Heart left ventricle (tissue), 16 donors: ENCODE measurements around the gene RUSF1. TPM values are rescaled to one million over a fixed set of nuclear protein-coding genes. Genes with fewer than 3 reads are reported as not detected.
"Not testable (repeated sequence)": the region's sequence is repeated elsewhere in the genome, so short reads cannot be mapped to it uniquely, and the experiment has no call there.

ENCODE experiments used
- ATAC-seq, 4 donors: fragments of 200-7000 bp; cut with Tn5 transposase; one replicate each; pipeline ENCODE4 v1.9.1; 2020 to 2022; ENCODE audit warnings: moderate library complexity in 4 of 4, mild to moderate bottlenecking in 3 of 4, moderate number of reproducible peaks in 1 of 4
- DNase-seq, 5 donors: peaks; one replicate each; pipeline ENCODE4 v3.0.0-alpha.2; 2020
- H3K27ac ChIP-seq, 12 donors: fragments of 200-600 bp; sonication (generic) in 4 of 12; one replicate each; pipeline versions ENCODE4 v1.5.0 to v1.8.0; 2016 to 2022; ENCODE audit warnings: mild to moderate bottlenecking in 2 of 12
- H3K27me3 ChIP-seq, 9 donors: fragments of 200-600 bp; sonication (generic) in 2 of 9; one replicate each; pipeline versions ENCODE4 v1.5.1 to v1.8.0; 2016 to 2022; ENCODE audit warnings: mild to moderate bottlenecking in 3 of 9
- H3K36me3 ChIP-seq, 9 donors: fragments of 200-600 bp; sonication (generic) in 2 of 9; one replicate each; pipeline versions ENCODE4 v1.5.0 to v1.8.0; 2018 to 2022; ENCODE audit warnings: mild to moderate bottlenecking in 2 of 9
- H3K4me1 ChIP-seq, 12 donors: fragments of 200-600 bp; sonication (generic) in 4 of 12; one replicate each; pipeline versions ENCODE4 v1.5.0 to v1.8.0; 2016 to 2022; ENCODE audit warnings: mild to moderate bottlenecking in 3 of 12
- H3K4me3 ChIP-seq, 12 donors: fragments of 200-600 bp; sonication (generic) in 4 of 12; one replicate each; pipeline versions ENCODE4 v1.5.0 to v1.8.0; 2017 to 2022; ENCODE audit warnings: mild to moderate bottlenecking in 9 of 12, moderate library complexity in 4 of 12
- H3K9me3 ChIP-seq, 12 donors: fragments of 200-600 bp; sonication (generic) in 4 of 12; one replicate each; pipeline versions ENCODE4 v1.5.0 to v1.8.0; 2016 to 2022; ENCODE audit warnings: mild to moderate bottlenecking in 1 of 12
- POLR2A ChIP-seq, 2 donors: fragments of 450-650 bp; IDR thresholded peaks; one replicate each; pipeline ENCODE4 v1.6.1; 2017; ENCODE audit warnings: antibody characterized with exemption in 2 of 2, mild to moderate bottlenecking in 2 of 2, moderate library complexity in 2 of 2
- WGBS, 4 donors: extraction: QIAGEN DNeasy Blood & Tissue Kit in 2 of 4; methylation state at CpG; one replicate each; pipeline versions ENCODE4 v1.1.5 to v1.1.7; 2013 to 2018; 5-methylcytosine and 5-hydroxymethylcytosine counted together
- intact Hi-C, 10 donors: fragments of 100-400 bp; cut with DNase I; formaldehyde crosslinking; loops; one replicate each; pipeline versions ENCODE4 v1.11.1 to v1.14.2; 2022
- polyA plus RNA-seq, 2 donors: library from polyadenylated mRNA; stranded (reverse); fragments of 200-250 nt; gene quantifications; one replicate each; pipeline ENCODE4 v1.2.3, GENCODE V29; 2013
- total RNA-seq, 9 donors: library from RNA; depleted of rRNA in 2 of 9; stranded (reverse); fragments of >200 nt in 2 of 9; fragmentation: NEBNext Ultra II Directional in 3 of 9; extraction: Animal tissue kit (Norgen Biotek cat#: 25700) in 3 of 9; gene quantifications; one replicate each; pipeline versions ENCODE4 v1.1.0 to v1.2.4, GENCODE V29; 2016 to 2023
- TF ChIP-seq, protein P1 (sequence below), 12 donors: fragments of 200-600 bp; sonication (generic) in 4 of 12; IDR thresholded peaks; one replicate each; pipeline versions ENCODE4 v1.5.0 to v1.8.0; 2018 to 2022; ENCODE audit warnings: antibody characterized with exemption in 12 of 12, mild to moderate bottlenecking in 5 of 12
- donor health status: ischemic (EF 13 %, LVEDD 7.1; RV severe dilation, severe dysfunction).
- donor health status: healthy with polysubstance abuse.
- donor health status: DM: no; HTN: yes; CAD: no.
- donor health status: DM: no; HTN: no; CAD: no.
- donor health status: ischemic (EF 25% LVEDD 6.9; RV normal size, moderate dysfunction).
- donor health status: ischemic (EF 25% LVEDD 5.7; RV mildly dilated, moderate dysfunction).
- donor health status: healthy.
- donor health status: DM: yes; HTN: yes; CAD: no.
- donor health status: ischemic (EF 35%, LVEDD 5.7; RV mildly dilated, moderate dysfunction).
- donor health status: nonischemic (EF 11% LVEDD 7.7; RV severe dilation, severe dysfunction).
- donor health status: DM: yes; HTN: yes; CAD: no.
- donor health status: PGD.
- donor health status: ischemic (EF 29% LVEDD 5.4; RV normal size, mild dysfunction).
- donor health status: nonischemic (EF 23%, LVEDD 6.1; RV moderate dilation, normal function).

RUSF1 gene
- total and polyA plus RNA-seq, 11 donors: 17.8 to 32.5 (median 22.4) TPM

DNA sequence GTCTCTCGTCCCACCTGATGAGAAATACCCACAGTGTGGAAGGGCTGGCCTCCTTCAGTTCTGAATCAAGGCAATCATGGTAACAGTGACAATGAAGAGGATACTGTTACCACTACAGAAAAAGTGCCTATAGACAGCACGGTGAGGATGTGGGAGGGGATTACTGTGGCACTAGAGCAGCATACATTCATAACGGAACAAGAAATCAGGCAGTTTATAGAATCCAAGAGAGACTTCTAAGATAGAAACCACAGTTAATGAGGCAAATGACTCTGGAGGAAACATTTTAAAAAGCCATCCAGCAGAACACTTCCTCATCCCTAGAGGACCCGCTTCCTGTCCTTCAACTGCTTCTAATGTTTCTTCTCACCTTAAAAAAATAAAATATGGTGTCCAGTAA, 2.7 kb downstream of the RUSF1 start:
- no peaks in the 10 kb centered on the region for H3K9me3 ChIP-seq
- peak overlapping the region in 1 of 12 donors; percentile 61 for H3K27ac ChIP-seq
- peaks cover 4 to 73% (median 49%) of the 10 kb centered on the region in 12 donors for H3K4me1 ChIP-seq
- intact Hi-C loops: loop anchor here in 6 of 10 donors (5.0 to 10.0 kb wide), 7 partner anchors 33 to 369 kb away; partner anchors contain the start of genes ARMC5 (in 2 of the 6), TGFB1I1 (in 2 of the 6) and ZNF267 (in 2 of the 6)
- no peak overlapping the region for H3K4me3 ChIP-seq
- no peak for DNase-seq
- 67 to 84% (median 70%) methylated on average over 4 of the region's 4 CpGs for WGBS, 4 donors
- peaks cover 0 to 19% (median 10%) of the 10 kb centered on the region in 9 donors for H3K36me3 ChIP-seq
- TF ChIP-seq POLR2A (IDR thresholded peaks at IDR 0.05): no peak
- TF ChIP-seq, protein P1, sequence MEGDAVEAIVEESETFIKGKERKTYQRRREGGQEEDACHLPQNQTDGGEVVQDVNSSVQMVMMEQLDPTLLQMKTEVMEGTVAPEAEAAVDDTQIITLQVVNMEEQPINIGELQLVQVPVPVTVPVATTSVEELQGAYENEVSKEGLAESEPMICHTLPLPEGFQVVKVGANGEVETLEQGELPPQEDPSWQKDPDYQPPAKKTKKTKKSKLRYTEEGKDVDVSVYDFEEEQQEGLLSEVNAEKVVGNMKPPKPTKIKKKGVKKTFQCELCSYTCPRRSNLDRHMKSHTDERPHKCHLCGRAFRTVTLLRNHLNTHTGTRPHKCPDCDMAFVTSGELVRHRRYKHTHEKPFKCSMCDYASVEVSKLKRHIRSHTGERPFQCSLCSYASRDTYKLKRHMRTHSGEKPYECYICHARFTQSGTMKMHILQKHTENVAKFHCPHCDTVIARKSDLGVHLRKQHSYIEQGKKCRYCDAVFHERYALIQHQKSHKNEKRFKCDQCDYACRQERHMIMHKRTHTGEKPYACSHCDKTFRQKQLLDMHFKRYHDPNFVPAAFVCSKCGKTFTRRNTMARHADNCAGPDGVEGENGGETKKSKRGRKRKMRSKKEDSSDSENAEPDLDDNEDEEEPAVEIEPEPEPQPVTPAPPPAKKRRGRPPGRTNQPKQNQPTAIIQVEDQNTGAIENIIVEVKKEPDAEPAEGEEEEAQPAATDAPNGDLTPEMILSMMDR (IDR thresholded peaks at IDR 0.05): no peak
- no peak for ATAC-seq
- H3K27me3 ChIP-seq: no peaks in the 10 kb centered on the region

DNA sequence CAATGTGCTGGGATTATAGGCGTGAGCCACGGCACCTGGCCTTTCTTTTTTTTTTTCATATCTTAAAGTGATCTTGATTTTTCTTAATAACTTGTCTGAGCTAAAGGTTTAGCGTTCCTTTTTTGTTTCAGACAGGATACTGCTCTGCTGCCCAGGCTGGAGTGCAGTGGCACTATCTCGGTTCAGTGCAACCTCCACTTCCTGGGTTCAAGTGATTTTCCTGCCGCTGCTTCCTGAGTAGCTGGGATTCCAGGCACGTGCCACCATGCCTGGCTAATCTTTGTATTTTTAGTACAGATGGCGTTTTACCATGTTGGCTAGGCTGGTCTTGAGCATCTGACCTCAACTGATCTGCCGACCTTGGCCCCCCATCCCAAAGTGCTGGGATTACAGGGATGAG, 4.0 kb downstream of the RUSF1 start:
- ATAC-seq: peak in 2 of 4 donors; percentile 28 to 33
- no peaks in the 10 kb centered on the region for H3K9me3 ChIP-seq
- TF ChIP-seq, protein P1 (IDR thresholded peaks at IDR 0.05): no peak
- no peak for TF ChIP-seq POLR2A (IDR thresholded peaks at IDR 0.05)
- 27 to 37% (median 34%) methylated on average over 8 of the region's 8 CpGs for WGBS, 4 donors
- peaks cover 4 to 62% (median 42%) of the 10 kb centered on the region in 12 donors for H3K4me1 ChIP-seq
- peaks cover 0 to 32% (median 21%) of the 10 kb centered on the region in 9 donors for H3K36me3 ChIP-seq
- DNase-seq: no peak
- H3K27ac ChIP-seq: peak overlapping the region in 10 of 12 donors; percentile 7 to 78 (median 32)
- intact Hi-C loops: loop anchor here in 4 of 10 donors (5.0 to 10.0 kb wide), 5 partner anchors 42 to 371 kb away; partner anchors contain the start of genes ZNF267 (in 2 of the 4) and ARMC5 (in 1 of the 4)
- no peak overlapping the region for H3K4me3 ChIP-seq
- H3K27me3 ChIP-seq: no peaks in the 10 kb centered on the region

GRCh38 chr16:31503555-31503954, 4.6 kb downstream of the RUSF1 start:
- not testable (repeated sequence) for ATAC-seq, H3K4me3 ChIP-seq, H3K9me3 ChIP-seq, DNase-seq, H3K27me3 ChIP-seq
- 90 to 97% (median 95%) methylated on average over 8 of the region's 8 CpGs for whole genome bisulfite sequencing, 4 donors
- H3K4me1 ChIP-seq: peaks cover 4 to 58% (median 39%) of the 10 kb centered on the region in 12 donors
- intact Hi-C loops: loop anchor here in 4 of 10 donors (5.0 to 10.0 kb wide), 5 partner anchors 41 to 371 kb away; partner anchors contain the start of genes ZNF267 (in 2 of the 4) and ARMC5 (in 1 of the 4)
- H3K27ac ChIP-seq: peak overlapping the region in 8 of 12 donors; percentile 16 to 78 (median 32)
- peaks cover 0 to 38% (median 28%) of the 10 kb centered on the region in 9 donors for H3K36me3 ChIP-seq

DNA sequence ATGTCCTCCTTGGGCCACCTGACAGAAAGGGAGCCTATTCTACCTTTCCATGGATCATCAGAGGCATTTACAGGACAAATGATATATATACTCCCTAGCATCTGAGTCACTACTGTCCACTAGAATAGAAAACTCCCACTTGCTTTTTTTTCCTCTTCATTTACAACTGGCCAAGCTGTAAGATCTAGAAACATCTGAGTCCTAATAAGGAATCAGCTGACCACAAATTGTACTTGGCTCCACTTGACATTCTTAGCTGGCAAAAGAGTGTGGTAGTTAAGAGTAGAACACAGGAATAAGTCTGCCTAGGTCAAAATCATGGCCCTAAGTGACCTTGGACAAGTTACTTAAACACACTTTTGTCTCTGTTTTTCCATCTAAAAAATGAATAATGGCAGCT, 5.2 kb downstream of the RUSF1 start:
- Histone ChIP-seq H3K4me1 (peaks cover 4 to 58% (median 39%) of the 10 kb centered on the region in 12 donors), H3K27me3 (no peaks in the 10 kb centered on the region), H3K4me3 (no peak overlapping the region), H3K9me3 (no peaks in the 10 kb centered on the region), H3K27ac (peak overlapping the region in 1 of 12 donors; percentile 61), H3K36me3 (peaks cover 0 to 44% (median 33%) of the 10 kb centered on the region in 9 donors)
- ATAC-seq: no peak
- intact Hi-C loops: loop anchor here in 4 of 10 donors (5.0 to 10.0 kb wide), 5 partner anchors 41 to 372 kb away; partner anchors contain the start of genes ZNF267 (in 2 of the 4) and ARMC5 (in 1 of the 4)
- DNase-seq: no peak
- TF ChIP-seq POLR2A (IDR thresholded peaks at IDR 0.05): no peak
- TF ChIP-seq, protein P1 (IDR thresholded peaks at IDR 0.05): no peak
